ENCODE results near the gene SORCS1. TPM values are rescaled to one million over a fixed set of nuclear protein-coding genes. Genes with fewer than 3 reads are reported as not detected.

The SORCS1 gene
- total RNA-seq, 1 experiment from 2014 or later: 0.11 TPM

- ChIA-PET CTCF (no interaction called here), POLR2A (ENCODE audit: unreplicated experiment) (no interaction called here)
- no peaks in the 10 kb centered on the region for H3K9me3 ChIP-seq (ENCODE audit: low read length)
- no peak overlapping the region for H3K4me2 ChIP-seq (ENCODE audit: low read length)
- intact Hi-C loops (cut with micrococcal nuclease): no loop called here
- H3K36me3 ChIP-seq (ENCODE audit: low read depth, low read length): no peaks in the 10 kb centered on the region
- no peaks in the 10 kb centered on the region for H3K9me2 ChIP-seq (replicated peaks; ENCODE audit: low read length)
- no peaks in the 10 kb centered on the region for H3K79me2 ChIP-seq (ENCODE audit: low read length)
- no peak overlapping the region for H3K27ac ChIP-seq (ENCODE audit: low read length)
- DNase-seq: no peak
- H3K4me1 ChIP-seq (ENCODE audit: insufficient read depth, low read length): no peaks in the 10 kb centered on the region
- no TSS peak for BruUV-seq (replicated peaks)
- H4K20me1 ChIP-seq (ENCODE audit: low read length): no peaks in the 10 kb centered on the region
- H3K9ac ChIP-seq (ENCODE audit: low read length): no peak overlapping the region
- ATAC-seq: no peak
- TF ChIP-seq, protein P1, sequence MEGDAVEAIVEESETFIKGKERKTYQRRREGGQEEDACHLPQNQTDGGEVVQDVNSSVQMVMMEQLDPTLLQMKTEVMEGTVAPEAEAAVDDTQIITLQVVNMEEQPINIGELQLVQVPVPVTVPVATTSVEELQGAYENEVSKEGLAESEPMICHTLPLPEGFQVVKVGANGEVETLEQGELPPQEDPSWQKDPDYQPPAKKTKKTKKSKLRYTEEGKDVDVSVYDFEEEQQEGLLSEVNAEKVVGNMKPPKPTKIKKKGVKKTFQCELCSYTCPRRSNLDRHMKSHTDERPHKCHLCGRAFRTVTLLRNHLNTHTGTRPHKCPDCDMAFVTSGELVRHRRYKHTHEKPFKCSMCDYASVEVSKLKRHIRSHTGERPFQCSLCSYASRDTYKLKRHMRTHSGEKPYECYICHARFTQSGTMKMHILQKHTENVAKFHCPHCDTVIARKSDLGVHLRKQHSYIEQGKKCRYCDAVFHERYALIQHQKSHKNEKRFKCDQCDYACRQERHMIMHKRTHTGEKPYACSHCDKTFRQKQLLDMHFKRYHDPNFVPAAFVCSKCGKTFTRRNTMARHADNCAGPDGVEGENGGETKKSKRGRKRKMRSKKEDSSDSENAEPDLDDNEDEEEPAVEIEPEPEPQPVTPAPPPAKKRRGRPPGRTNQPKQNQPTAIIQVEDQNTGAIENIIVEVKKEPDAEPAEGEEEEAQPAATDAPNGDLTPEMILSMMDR (conservative IDR thresholded peaks at IDR 0.05; ENCODE audit: low read depth, low read length): no peak
- TF ChIP-seq EZH2 (IDR thresholded peaks at IDR 0.05; ENCODE audit: low read length, unreplicated experiment) (no peak), EZH2phosphoT487 (IDR thresholded peaks at IDR 0.05; ENCODE audit: borderline replicate concordance, low read length) (no peak)
- H3K4me3 ChIP-seq (ENCODE audit: low read length): no peak overlapping the region
- H3K27me3 ChIP-seq (ENCODE audit: low read length): peaks cover 49% of the 10 kb centered on the region
- no peaks in the 10 kb centered on the region for H3F3A ChIP-seq (ENCODE audit: low read length, unreplicated experiment)
- H2AFZ ChIP-seq (ENCODE audit: low read length): no peak overlapping the region
These were observed 109.9 kb downstream of the SORCS1 start for GRCh38 chr10:107054469-107055156.

DNA sequence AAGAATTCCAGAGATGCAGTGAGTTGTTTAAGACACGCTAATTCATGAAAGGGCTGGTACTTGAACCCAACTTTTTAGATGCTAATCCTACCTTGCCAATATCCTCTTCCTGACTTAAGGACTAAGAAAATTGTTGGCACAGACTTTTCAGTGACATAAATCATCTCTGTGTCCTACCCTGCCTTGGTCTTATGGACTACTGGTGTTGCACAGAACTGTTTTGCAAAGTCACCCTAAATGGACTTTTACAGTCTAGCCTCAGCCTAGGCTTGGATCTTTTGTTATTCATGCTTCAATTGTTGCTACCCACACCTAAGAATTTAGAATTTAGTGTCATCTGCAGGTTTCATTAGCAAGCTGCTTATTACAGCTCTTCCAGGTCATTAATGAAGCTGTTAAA lies 112.7 kb downstream of the SORCS1 start:
- H3K27ac ChIP-seq (ENCODE audit: low read length): no peak overlapping the region
- no peaks in the 10 kb centered on the region for H3K36me3 ChIP-seq (ENCODE audit: low read depth, low read length)
- ChIA-PET CTCF (no interaction called here), POLR2A (ENCODE audit: unreplicated experiment) (no interaction called here)
- no peaks in the 10 kb centered on the region for H3K9me3 ChIP-seq (ENCODE audit: low read length)
- DNase-seq: no peak
- TF ChIP-seq EZH2phosphoT487 (IDR thresholded peaks at IDR 0.05; ENCODE audit: borderline replicate concordance, low read length): no peak
- no peak for TF ChIP-seq EZH2 (IDR thresholded peaks at IDR 0.05; ENCODE audit: low read length, unreplicated experiment)
- TF ChIP-seq, protein P1 (conservative IDR thresholded peaks at IDR 0.05; ENCODE audit: low read depth, low read length): no peak
- BruUV-seq (replicated peaks): no TSS peak
- H3K79me2 ChIP-seq (ENCODE audit: low read length): no peaks in the 10 kb centered on the region
- ATAC-seq: no peak
- H3K4me3 ChIP-seq (ENCODE audit: low read length): no peak overlapping the region
- H3K4me1 ChIP-seq (ENCODE audit: insufficient read depth, low read length): no peaks in the 10 kb centered on the region
- no peaks in the 10 kb centered on the region for H3K9me2 ChIP-seq (replicated peaks; ENCODE audit: low read length)
- no peaks in the 10 kb centered on the region for H4K20me1 ChIP-seq (ENCODE audit: low read length)
- H2AFZ ChIP-seq (ENCODE audit: low read length): no peak overlapping the region
- no peaks in the 10 kb centered on the region for H3F3A ChIP-seq (ENCODE audit: low read length, unreplicated experiment)
- no peak overlapping the region for H3K4me2 ChIP-seq (ENCODE audit: low read length)
- intact Hi-C loops (cut with micrococcal nuclease): no loop called here
- H3K27me3 ChIP-seq (ENCODE audit: low read length): peaks cover 26% of the 10 kb centered on the region
- H3K9ac ChIP-seq (ENCODE audit: low read length): no peak overlapping the region

DNA sequence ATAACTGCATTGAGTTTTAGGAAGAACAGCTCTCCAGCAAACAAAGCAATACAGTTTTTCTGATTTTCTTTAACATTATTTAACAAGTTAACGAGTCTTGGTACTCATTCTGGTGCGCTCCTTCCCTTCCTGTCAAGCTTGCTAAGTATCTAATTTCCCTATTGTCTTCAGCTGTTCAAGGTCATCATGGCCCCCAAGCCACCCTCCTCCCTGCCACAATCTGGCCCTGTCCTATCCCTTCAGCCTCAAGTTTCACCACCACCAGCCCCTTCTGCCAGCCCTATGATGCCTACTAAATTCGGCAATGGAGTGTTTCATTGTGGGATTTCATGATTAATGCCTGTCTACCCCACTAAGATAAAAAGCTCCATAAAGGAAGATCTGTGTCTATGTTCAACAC lies 121.0 kb downstream of the SORCS1 start:
- TF ChIP-seq EZH2 (IDR thresholded peaks at IDR 0.05; ENCODE audit: low read length, unreplicated experiment) (no peak), EZH2phosphoT487 (IDR thresholded peaks at IDR 0.05; ENCODE audit: borderline replicate concordance, low read length) (no peak)
- TF ChIP-seq, protein P1 (conservative IDR thresholded peaks at IDR 0.05; ENCODE audit: low read depth, low read length): no peak
- H3K36me3 ChIP-seq (ENCODE audit: low read depth, low read length): no peaks in the 10 kb centered on the region
- H3K27me3 ChIP-seq (ENCODE audit: low read length): peaks cover 55% of the 10 kb centered on the region
- no peaks in the 10 kb centered on the region for H3K9me2 ChIP-seq (replicated peaks; ENCODE audit: low read length)
- no peaks in the 10 kb centered on the region for H3K9me3 ChIP-seq (ENCODE audit: low read length)
- CTCF ChIA-PET: no interaction called here
- no peak overlapping the region for H3K27ac ChIP-seq (ENCODE audit: low read length)
- no peaks in the 10 kb centered on the region for H3K79me2 ChIP-seq (ENCODE audit: low read length)
- no peaks in the 10 kb centered on the region for H3K4me1 ChIP-seq (ENCODE audit: insufficient read depth, low read length)
- no peaks in the 10 kb centered on the region for H3F3A ChIP-seq (ENCODE audit: low read length, unreplicated experiment)
- H4K20me1 ChIP-seq (ENCODE audit: low read length): no peaks in the 10 kb centered on the region
- DNase-seq (no peak), ATAC-seq (no peak)
- POLR2A ChIA-PET (ENCODE audit: unreplicated experiment): no interaction called here
- H3K4me3 ChIP-seq (ENCODE audit: low read length): no peak overlapping the region
- no TSS peak for BruUV-seq (replicated peaks)
- H3K9ac ChIP-seq (ENCODE audit: low read length): no peak overlapping the region
- H2AFZ ChIP-seq (ENCODE audit: low read length): no peak overlapping the region
- H3K4me2 ChIP-seq (ENCODE audit: low read length): no peak overlapping the region
- intact Hi-C loops (cut with micrococcal nuclease): no loop called here
